HCT116 (cell line): ENCODE measurements around the gene COL7A1. TPM values are rescaled to one million over a fixed set of nuclear protein-coding genes. Genes with fewer than 3 reads are reported as not detected.

Source experiments
- ATAC-seq: fragments of 200-7000 bp; cut with Tn5 transposase; 2 replicates; pipeline ENCODE4 v1.9.1; 2020; ENCODE audit warnings: mild to moderate bottlenecking, moderate library complexity
- BruUV-seq: library from RNA; stranded (reverse); fragments of 400-500 nt; replicated peaks from 2 replicates; lab custom pipeline; 2021; lab: Mats Ljungman, UMichigan
- CTCF ChIA-PET: fragments of 300-600 bp; sonication (Branson Sonifier 250); formaldehyde crosslinking; loops from one replicate; lab custom pipeline; 2021; ENCODE audit warnings: antibody characterized with exemption; lab: Charles Lee
- POLR2A ChIA-PET: fragments of 300-600, 350-600 bp; sonication (Branson Sonifier 250); formaldehyde crosslinking; loops from one replicate; lab custom pipeline; 2021; ENCODE audit warnings: antibody characterized with exemption; lab: Charles Lee
- RAD21 ChIA-PET, 2 experiments: fragments of 300-600 bp; sonication (Branson Sonifier 250); formaldehyde crosslinking; loops; one replicate each; lab custom pipeline; 2023; ENCODE audit warnings: low total read pairs in 2 of 2; ENCODE audit not compliant: uncharacterized antibody in 2 of 2, unreplicated experiment in 2 of 2, low non-redundant PET in 1 of 2; lab: Charles Lee
- DNase-seq: peaks from one replicate; pipeline ENCODE4 v3.0.0-alpha.2; 2010; ENCODE audit warnings: low read depth, low spot score
- H2AFZ ChIP-seq: fragments of 200-600 bp; shearing (Covaris generic), sonication (generic); 2 replicates; pipeline ENCODE4 v1.6.1; 2017; ENCODE audit warnings: low read depth, mixed run types, mixed read lengths, antibody characterized with exemption, low read length; ENCODE audit not compliant: poor library complexity, severe bottlenecking
- H3K27ac ChIP-seq: 2 replicates; pipeline ENCODE4 v1.5.1; 2012; ENCODE audit warnings: low read depth, low read length
- H3K27me3 ChIP-seq: fragments of 200-600 bp; sonication (generic); 2 replicates; pipeline ENCODE4 v1.6.1; 2016; ENCODE audit warnings: mixed run types, low read length, mixed read lengths; ENCODE audit not compliant: insufficient read depth
- H3K36me3 ChIP-seq, 2 experiments: fragments of 200-500 bp in 1 of 2; fragments of 200-600 bp in 1 of 2; sonication (Bioruptor generic) in 1 of 2; sonication (generic) in 1 of 2; 2 replicates each; pipeline versions ENCODE4 v1.5.1 to v1.6.1; 2014 to 2016; ENCODE audit warnings: low read length in 2 of 2, inconsistent platforms in 1 of 2, mixed read lengths in 1 of 2, mixed run types in 1 of 2; ENCODE audit not compliant: insufficient read depth in 2 of 2, control insufficient read depth in 1 of 2
- H3K4me1 ChIP-seq, 2 experiments: fragments of 200-600 bp in 1 of 2; sonication (generic) in 1 of 2; 2 replicates each; pipeline versions ENCODE4 v1.5.1 to v1.6.1; 2012 to 2017; ENCODE audit warnings: low read length in 2 of 2, inconsistent platforms in 1 of 2, mild to moderate bottlenecking in 1 of 2, mixed read lengths in 1 of 2, mixed run types in 1 of 2, moderate library complexity in 1 of 2; ENCODE audit not compliant: insufficient read depth in 2 of 2, control insufficient read depth in 1 of 2
- H3K4me2 ChIP-seq: fragments of 200-600 bp; sonication (generic); 2 replicates; pipeline ENCODE4 v1.6.1; 2017; ENCODE audit warnings: mixed run types, low read length, mixed read lengths
- H3K4me3 ChIP-seq, 2 experiments: fragments of 200-600 bp in 1 of 2; sonication (generic) in 1 of 2; replicated peaks in 1 of 2; 2 replicates each; pipeline ENCODE4 v1.5.1; 2011 to 2016; ENCODE audit warnings: low read length in 2 of 2, control low read depth in 1 of 2, low read depth in 1 of 2, mild to moderate bottlenecking in 1 of 2, mixed read lengths in 1 of 2, mixed run types in 1 of 2
- H3K79me2 ChIP-seq: fragments of 200-600 bp; sonication (generic); 2 replicates; pipeline ENCODE4 v1.6.1; 2017; ENCODE audit warnings: mild to moderate bottlenecking, mixed run types, low read length, moderate library complexity, mixed read lengths; ENCODE audit not compliant: insufficient read depth
- H3K9ac ChIP-seq: fragments of 200-600 bp; sonication (generic); 2 replicates; pipeline ENCODE4 v1.6.1; 2016; ENCODE audit warnings: low read length, mixed read lengths
- H3K9me2 ChIP-seq: fragments of 200-600 bp; sonication (generic), shearing (Covaris generic); 2 replicates; pipeline ENCODE4 v1.6.1; 2017; ENCODE audit warnings: mixed run types, mild to moderate bottlenecking, moderate library complexity; ENCODE audit not compliant: insufficient read depth
- H3K9me3 ChIP-seq, 2 experiments: fragments of 200-500 bp in 1 of 2; fragments of 200-600 bp in 1 of 2; sonication (Bioruptor generic) in 1 of 2; sonication (generic) in 1 of 2; 2 replicates each; pipeline ENCODE4 v1.6.1; 2014 to 2017; ENCODE audit warnings: low read length in 2 of 2, mixed read lengths in 2 of 2, inconsistent platforms in 1 of 2, low read depth in 1 of 2, mild to moderate bottlenecking in 1 of 2, mixed run types in 1 of 2, moderate library complexity in 1 of 2; ENCODE audit not compliant: control insufficient read depth in 1 of 2, insufficient read depth in 1 of 2
- H4K20me1 ChIP-seq: fragments of 200-600 bp; sonication (generic), shearing (Covaris generic); 2 replicates; pipeline ENCODE4 v1.6.1; 2017; ENCODE audit warnings: mixed run types, mild to moderate bottlenecking, moderate library complexity; ENCODE audit not compliant: insufficient read depth
- CBX3 ChIP-seq: IDR thresholded peaks from 2 replicates; pipeline ENCODE4 v1.6.1; 2012; ENCODE audit warnings: low read depth
- CTCF ChIP-seq, 3 experiments: fragments of 200-600 bp in 1 of 3; sonication (generic) in 1 of 3; IDR thresholded peaks in 2 of 3; conservative IDR thresholded peaks in 1 of 3; 2 replicates each; pipeline ENCODE4 v1.5.1; 2012 to 2017; ENCODE audit warnings: low read depth in 2 of 3, low read length in 2 of 3, antibody characterized with exemption in 1 of 3, borderline replicate concordance in 1 of 3, control low read depth in 1 of 3, mild to moderate bottlenecking in 1 of 3, mixed read lengths in 1 of 3, mixed run types in 1 of 3, moderate library complexity in 1 of 3; ENCODE audit not compliant: insufficient read depth in 1 of 3
- EGR1 ChIP-seq: IDR thresholded peaks from 2 replicates; pipeline ENCODE4 v1.6.1; 2012; ENCODE audit warnings: low read depth
- EZH2 ChIP-seq: fragments of 200-600 bp; sonication (generic); IDR thresholded peaks from 2 replicates; pipeline ENCODE4 v1.6.1; 2017; ENCODE audit warnings: antibody characterized with exemption, mixed run types
- EZH2phosphoT487 ChIP-seq: fragments of 200-600 bp; IDR thresholded peaks from 2 replicates; pipeline ENCODE4 v1.6.1; 2018; ENCODE audit warnings: antibody characterized with exemption, borderline replicate concordance
- FOSL1 ChIP-seq: IDR thresholded peaks from 2 replicates; pipeline ENCODE4 v1.6.1; 2012; ENCODE audit warnings: low read depth
- JUND ChIP-seq: IDR thresholded peaks from 2 replicates; pipeline ENCODE4 v1.6.1; 2012
- MAX ChIP-seq: IDR thresholded peaks from 2 replicates; pipeline ENCODE4 v1.6.1; 2012
- POLR2AphosphoS5 ChIP-seq: IDR thresholded peaks from 2 replicates; pipeline ENCODE4 v1.6.1; 2011; ENCODE audit warnings: mild to moderate bottlenecking, low read depth, low read length, moderate library complexity
- RAD21 ChIP-seq: IDR thresholded peaks from 2 replicates; pipeline ENCODE4 v1.6.1; 2012; ENCODE audit warnings: low read depth, mild to moderate bottlenecking
- REST ChIP-seq: IDR thresholded peaks from 2 replicates; pipeline ENCODE4 v1.6.1; 2012; ENCODE audit warnings: low read depth
- SIN3A ChIP-seq: IDR thresholded peaks from 2 replicates; pipeline ENCODE4 v1.6.1; 2012; ENCODE audit warnings: low read depth
- SP1 ChIP-seq: IDR thresholded peaks from 2 replicates; pipeline ENCODE4 v1.6.1; 2012; ENCODE audit warnings: low read depth
- TCF7L2 ChIP-seq: IDR thresholded peaks from 2 replicates; pipeline ENCODE4 v1.7.0; 2011; ENCODE audit warnings: borderline replicate concordance, inconsistent platforms; ENCODE audit not compliant: insufficient read depth, insufficient read length; ENCODE audit errors: extremely low read depth
- YY1 ChIP-seq: IDR thresholded peaks from 2 replicates; pipeline ENCODE4 v1.6.1; 2011; ENCODE audit warnings: low read length, low read depth, moderate library complexity, mild to moderate bottlenecking; ENCODE audit not compliant: insufficient replicate concordance; ENCODE audit errors: extremely low read depth
- ZBTB33 ChIP-seq: IDR thresholded peaks from 2 replicates; pipeline ENCODE4 v1.6.1; 2011; ENCODE audit warnings: mild to moderate bottlenecking, low read length, moderate library complexity; ENCODE audit not compliant: insufficient replicate concordance; ENCODE audit errors: extremely low read depth
- ZFX ChIP-seq: fragments of 450-650 bp; IDR thresholded peaks from 2 replicates; pipeline ENCODE4 v1.6.1; 2017
- ZNF274 ChIP-seq: fragments of 200-500 bp; sonication (Bioruptor generic); IDR thresholded peaks from 2 replicates; pipeline ENCODE4 v1.6.1; 2014; ENCODE audit warnings: mild to moderate bottlenecking, low read depth, low read length, inconsistent platforms
- intact Hi-C: fragments of 100-400 bp; cut with micrococcal nuclease; formaldehyde crosslinking; loops from 2 replicates; pipeline ENCODE4 v1.10.0; 2022
- total RNA-seq: library from RNA; stranded (reverse); gene quantifications from one replicate; pipeline ENCODE4 v1.2.1, GENCODE V29; 2021; ENCODE audit not compliant: unreplicated experiment

Gene COL7A1
- total RNA-seq, 1 experiment from 2014 or later: 11.4 TPM

- no peak for TF ChIP-seq JUND
- no peak for TF ChIP-seq MAX
- TF ChIP-seq YY1: no peak
- TF ChIP-seq POLR2AphosphoS5: no peak
- TF ChIP-seq FOSL1: no peak
- TF ChIP-seq REST: no peak
- no peak for TF ChIP-seq SIN3A
- no peak for TF ChIP-seq EGR1
Measured at GRCh38 chr3:48587686-48588085, 7.4 kb downstream of the COL7A1 start (continued).

- intact Hi-C loops: no loop called here
- H3K4me1 ChIP-seq: no peaks in the 10 kb centered on the region
- no peak overlapping the region for H3K9ac ChIP-seq
- TF ChIP-seq CBX3 (no peak), ZNF274 (no peak), EGR1 (no peak), YY1 (no peak), ZFX (no peak), EZH2 (no peak), CTCF (IDR thresholded peaks at IDR 0.05 in 2 of 3, conservative IDR thresholded peaks at IDR 0.05 in 1 of 3; ENCODE audit: borderline replicate concordance in 1 of 3, insufficient read depth in 1 of 3, low read depth in 2 of 3, low read length in 2 of 3) (no peak), FOSL1 (no peak), JUND (no peak), SP1 (no peak), SIN3A (no peak), RAD21 (no peak), ZBTB33 (no peak), TCF7L2 (no peak), EZH2phosphoT487 (no peak)
- no peaks in the 10 kb centered on the region for H3K79me2 ChIP-seq
- H3K9me3 ChIP-seq: no peaks in the 10 kb centered on the region
- no peaks in the 10 kb centered on the region for H3K27me3 ChIP-seq
- BruUV-seq: no TSS peak
- no peak overlapping the region for H2AFZ ChIP-seq
- H4K20me1 ChIP-seq: no peaks in the 10 kb centered on the region
- RAD21 ChIA-PET: no interaction called here
- no peaks in the 10 kb centered on the region; a peak in 1 of 4 replicates for H3K36me3 ChIP-seq
- ATAC-seq: no peak
- H3K4me3 ChIP-seq: no peak overlapping the region
- no peak overlapping the region for H3K27ac ChIP-seq
- H3K9me2 ChIP-seq: no peaks in the 10 kb centered on the region
- DNase-seq: no peak
- POLR2A ChIA-PET: no interaction called here
- no peak overlapping the region for H3K4me2 ChIP-seq
- CTCF ChIA-PET: no interaction called here
Measured at GRCh38 chr3:48585411-48585810, 9.7 kb downstream of the COL7A1 start.
